C1 segment of cervical spinal cord (tissue), 14 donors: ENCODE results near the gene TARDBP.
"Not testable (repeated sequence)": the region's sequence is repeated elsewhere in the genome, so short reads cannot be mapped to it uniquely, and the experiment has no call there.

ENCODE experiments used
- DNase-seq, 14 donors: peaks; one replicate each; lab custom pipeline; 2025; lab: John Stamatoyannopoulos, UW

The TARDBP gene

GRCh38 chr1:10992004-10992403, 20.4 kb upstream of the TARDBP start:
- DNase-seq: not testable (repeated sequence)

GRCh38 chr1:10992864-10993263, 19.6 kb upstream of the TARDBP start:
- DNase-seq: no peak

DNA sequence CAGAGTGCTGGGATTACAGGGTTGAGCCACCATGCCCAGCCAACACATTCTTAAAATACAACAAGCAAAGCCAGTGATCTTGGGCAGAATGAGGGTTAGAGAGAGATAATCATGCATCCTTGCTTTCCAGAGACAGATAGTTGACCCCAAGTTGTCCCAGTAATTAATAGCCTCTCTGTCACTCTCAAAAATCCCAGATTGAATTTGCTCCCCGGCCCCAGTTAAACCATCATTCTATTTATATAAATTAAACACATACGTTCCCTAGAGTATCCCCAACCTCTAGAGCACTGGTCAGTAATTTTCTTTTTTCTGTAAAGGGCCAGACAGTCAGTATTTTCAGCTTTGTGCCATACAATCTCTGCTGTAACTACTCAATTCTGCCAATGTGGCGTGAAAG, 16.4 kb upstream of the TARDBP start:
- no peak for DNase-seq

DNA sequence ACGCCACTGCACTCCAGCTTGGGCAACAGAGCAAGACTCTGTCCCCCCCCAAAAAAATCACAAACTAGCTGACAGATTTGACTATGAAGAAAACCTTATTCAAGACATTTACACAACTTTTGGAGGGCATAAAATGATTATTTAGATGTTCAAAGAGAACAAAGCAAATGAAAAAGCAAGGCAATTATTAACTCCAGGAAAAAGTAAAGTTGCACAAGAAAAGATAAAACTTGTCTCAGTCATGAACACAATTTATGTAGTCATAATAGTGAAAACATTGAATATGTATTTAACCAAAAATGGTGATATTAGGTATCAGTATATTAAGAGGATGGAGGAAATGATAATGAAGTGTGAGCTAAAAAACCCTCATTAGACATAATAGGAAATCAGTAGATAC, 11.9 kb upstream of the TARDBP start:
- DNase-seq: no peak

- no peak for DNase-seq
These were observed 692 bp downstream of the TARDBP start for GRCh38 chr1:11013160-11013531.

DNA sequence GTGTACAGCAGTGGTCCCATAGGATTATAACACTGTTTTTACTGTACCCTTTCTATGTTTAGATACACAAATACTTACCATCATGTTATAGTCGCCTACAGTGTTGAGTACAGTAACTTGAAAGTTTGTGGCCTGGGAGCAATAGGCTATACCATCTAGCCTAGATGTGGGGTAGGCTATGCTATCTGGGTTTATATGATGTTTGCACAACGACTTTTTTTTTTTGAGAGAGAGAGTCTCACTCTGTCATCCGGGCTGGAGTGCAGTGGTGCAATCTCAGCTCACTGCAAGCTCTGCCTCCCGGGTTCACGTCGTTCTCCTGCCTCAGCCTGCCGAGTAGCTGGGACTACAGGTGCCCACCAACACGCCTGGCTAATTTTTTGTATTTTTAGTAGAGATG, 6.9 kb downstream of the TARDBP start:
- DNase-seq: not testable (repeated sequence)

DNA sequence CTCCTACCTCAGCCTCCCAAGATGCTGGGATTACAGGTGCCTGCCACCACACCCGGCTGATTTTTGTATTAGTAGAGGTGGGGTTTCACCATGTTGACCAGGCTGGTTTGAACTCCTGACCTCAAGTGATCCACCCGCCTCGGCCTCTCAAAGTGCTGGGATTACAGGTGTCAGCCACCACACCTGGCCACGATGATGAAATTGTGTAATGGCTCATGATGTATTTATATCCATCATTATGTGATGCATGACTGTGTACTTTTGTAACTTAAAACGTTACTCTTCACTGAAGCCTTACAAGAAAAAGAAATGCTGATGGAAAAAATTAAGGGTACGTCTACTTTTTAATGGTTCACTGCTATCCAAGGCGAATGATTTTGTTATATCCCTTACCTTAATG, 7.5 kb downstream of the TARDBP start:
- DNase-seq: no peak

GRCh38 chr1:11023201-11023600, 10.7 kb downstream of the TARDBP start:
- DNase-seq: no peak

DNA sequence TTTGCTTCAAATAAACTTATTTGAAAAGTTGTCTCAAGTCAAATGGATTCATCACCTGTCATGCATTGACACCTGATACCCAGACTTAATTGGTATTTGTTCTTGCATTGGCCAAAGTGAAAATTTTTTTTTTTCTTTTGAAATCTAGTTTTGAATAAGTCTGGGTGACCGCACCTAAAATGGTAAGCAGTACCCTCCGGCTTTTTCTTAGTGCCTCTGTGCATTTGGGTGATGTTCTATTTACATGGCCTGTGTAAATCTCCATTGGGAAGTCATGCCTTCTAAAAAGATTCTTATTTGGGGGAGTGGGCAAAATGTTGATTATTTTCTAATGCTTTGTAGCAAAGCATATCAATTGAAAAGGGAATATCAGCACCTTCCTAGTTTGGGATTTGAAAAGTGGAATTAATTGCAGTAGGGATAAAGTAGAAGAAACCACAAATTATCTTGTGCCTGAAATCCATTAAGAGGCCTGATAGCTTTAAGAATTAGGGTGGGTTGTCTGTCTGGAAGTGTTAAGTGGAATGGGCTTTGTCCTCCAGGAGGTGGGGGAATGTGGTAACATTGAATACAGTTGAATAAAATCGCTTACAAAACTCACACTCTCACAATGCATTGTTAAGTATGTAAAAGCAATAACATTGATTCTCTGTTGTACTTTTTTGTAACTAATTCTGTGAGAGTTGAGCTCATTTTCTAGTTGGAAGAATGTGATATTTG, 11.9 kb downstream of the TARDBP start:
- no peak for DNase-seq

DNA sequence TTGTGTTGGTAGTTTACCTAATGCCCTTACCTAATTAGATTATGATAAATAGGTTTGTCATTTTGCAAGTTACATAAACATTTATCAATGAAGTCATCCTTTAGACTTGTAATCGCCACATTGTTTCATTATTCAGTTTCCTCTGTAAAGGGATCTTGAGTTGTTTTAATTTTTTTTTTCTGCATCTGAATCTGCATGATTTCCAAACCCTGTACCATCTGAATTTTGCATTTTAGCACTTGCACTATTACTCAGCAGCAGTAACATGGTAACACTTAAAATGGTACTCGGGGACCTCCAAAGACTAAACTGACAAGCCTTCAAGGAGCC, 12.4 kb downstream of the TARDBP start:
- no peak for DNase-seq

GRCh38 chr1:11025618-11026017, 13.2 kb downstream of the TARDBP start:
- DNase-seq: no peak

GRCh38 chr1:11026052-11026451, 13.6 kb downstream of the TARDBP start:
- no peak for DNase-seq

DNA sequence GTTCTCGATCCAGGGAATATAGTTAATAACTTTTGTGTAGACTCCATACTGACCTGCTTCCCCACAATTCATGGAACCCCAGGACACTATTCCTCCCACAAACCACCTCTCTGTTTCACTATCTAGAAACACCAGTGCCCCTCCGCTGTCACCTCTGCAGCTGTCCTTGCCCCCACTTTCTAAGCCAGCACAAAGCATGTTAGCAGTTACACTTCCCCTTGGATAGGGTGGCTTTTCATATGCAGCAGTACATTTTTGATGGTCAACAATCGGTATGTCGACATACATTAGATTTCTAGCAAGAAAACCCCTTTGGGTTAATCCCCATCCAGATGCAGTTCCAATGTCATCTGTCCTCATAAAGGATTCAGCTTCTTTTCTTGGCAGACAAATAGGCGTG, 14.4 kb downstream of the TARDBP start:
- DNase-seq: no peak

DNA sequence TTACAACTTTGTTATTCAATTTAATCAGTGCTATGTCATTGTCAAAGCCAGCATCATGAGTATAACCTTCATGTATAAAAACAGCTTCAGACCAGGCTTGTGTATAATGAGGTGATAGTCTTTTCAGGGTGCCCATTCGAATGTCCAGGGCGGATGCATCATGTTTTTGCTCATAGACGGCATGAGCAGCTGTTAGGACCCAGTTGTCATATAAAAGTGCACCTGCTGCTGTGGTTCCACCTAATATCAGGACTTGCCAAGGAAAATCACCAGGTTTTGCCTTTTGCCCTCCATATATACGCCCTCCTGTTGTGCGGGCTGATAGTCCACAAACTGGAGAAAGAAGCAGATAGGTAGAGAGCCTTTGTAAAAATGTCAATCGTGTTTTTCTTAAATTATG, 14.9 kb downstream of the TARDBP start:
- DNase-seq: no peak

DNA sequence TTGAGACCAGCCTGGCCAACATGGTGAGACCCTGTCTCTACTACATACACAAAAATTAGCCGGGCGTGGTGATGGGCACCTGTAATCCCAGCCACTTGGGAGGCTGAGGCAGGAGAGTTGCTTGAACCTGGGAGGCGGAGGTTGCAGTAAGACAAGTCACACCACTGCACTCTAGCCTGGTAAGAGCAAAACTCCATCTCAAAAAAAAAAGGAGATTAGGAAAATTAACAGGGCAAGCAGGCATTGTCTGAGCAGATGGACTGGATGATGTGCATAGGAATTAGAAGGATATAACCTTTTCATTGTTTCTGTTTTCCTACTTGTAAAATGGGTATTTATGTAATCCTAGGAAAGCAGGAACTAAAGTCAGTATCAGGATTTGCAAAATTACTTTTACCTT, 15.6 kb downstream of the TARDBP start:
- DNase-seq: no peak

DNA sequence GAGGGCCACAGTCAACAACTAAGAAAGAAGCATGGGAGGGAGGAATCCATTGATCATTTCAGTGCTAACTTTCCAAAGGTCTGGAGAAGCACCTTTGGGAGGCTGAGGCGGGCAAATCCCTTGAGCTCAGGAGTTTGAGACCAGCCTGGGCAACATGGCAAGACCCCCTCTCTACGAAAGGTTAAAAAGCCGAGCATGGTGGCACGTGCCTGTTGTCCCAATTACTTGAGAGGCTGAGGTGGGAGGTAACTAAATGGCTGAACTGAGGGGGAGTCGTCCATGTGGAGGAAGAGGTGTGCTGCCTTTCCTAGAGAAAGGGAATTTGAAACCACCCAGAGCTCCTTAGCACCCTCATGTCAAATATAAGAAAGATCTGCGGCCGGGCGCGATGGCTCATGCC, 18.4 kb downstream of the TARDBP start:
- no peak for DNase-seq

GRCh38 chr1:11031624-11032262, 19.3 kb downstream of the TARDBP start:
- no peak for DNase-seq

- DNase-seq: not testable (repeated sequence)
These were observed 24.7 kb downstream of the TARDBP start for GRCh38 chr1:11037019-11037739.

DNA sequence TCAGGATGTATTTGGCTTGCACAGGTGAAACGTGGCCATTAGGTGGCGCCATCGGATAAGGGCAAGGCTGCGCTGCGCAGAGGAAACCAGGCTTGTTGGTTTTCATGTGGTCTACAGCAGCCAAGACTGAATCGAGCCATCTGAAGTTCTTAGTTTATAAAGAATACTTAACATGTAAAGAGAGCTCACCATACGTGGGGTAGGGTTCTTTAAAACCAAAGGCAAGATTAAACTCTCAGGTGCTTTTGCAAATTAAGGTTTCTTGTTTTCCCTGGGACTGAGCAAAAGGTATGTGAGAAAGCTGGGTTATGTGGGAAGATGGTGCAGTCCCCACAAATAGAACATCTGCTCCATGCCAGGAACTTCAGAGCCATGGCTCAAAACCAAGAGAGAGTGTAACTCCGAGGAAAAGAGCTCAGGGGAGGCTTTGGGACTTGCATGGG, 25.3 kb downstream of the TARDBP start:
- DNase-seq: peak in 13 of 14 donors; percentile 17 to 79 (median 68)

GRCh38 chr1:11039351-11040104, 27.1 kb downstream of the TARDBP start:
- DNase-seq: no peak

- DNase-seq: not testable (repeated sequence)
These were observed 27.6 kb downstream of the TARDBP start for GRCh38 chr1:11040105-11040429.

- DNase-seq: no peak
These were observed 28.6 kb downstream of the TARDBP start for GRCh38 chr1:11041048-11041447.
